ENCODE measurements around the gene HAP1. TPM values are rescaled to one million over a fixed set of nuclear protein-coding genes. Genes with fewer than 3 reads are reported as not detected.

HAP1 gene
- total RNA-seq, 1 donor from 2014 or later = not detected

DNA sequence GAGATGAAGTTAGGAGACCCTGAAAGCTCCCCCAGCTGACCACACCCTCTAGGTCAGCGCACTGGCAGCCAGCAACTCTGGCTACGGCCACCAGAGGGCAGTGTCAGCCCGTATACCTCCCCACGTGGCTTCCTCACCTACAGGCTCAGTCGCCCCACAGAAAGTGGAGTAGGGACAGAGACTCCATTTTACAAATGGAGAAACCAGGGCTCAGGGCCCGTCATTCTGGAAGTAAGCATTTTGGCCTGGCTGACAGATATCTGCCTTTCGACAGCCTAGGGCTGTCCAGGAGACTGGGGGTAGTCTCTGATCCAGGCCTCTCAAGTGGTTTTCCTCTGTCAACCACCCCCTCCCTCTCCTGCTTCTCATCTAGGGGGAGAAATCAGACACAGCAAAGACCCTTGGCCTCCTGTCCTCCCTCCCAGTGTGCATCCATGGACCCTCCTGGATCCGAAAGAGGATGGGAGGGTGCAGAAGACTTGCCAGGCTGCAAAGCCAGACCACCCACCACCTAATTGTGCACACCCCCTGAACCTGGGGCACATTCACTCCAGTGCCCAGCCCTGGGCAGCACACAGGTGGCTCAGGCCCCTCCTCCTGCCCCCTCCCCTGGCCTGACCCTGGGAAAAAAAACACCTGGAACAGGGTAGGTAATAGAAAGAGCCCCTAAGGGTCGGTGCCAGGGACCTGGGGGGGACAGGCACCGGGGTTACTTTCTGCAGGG, 3.8 kb upstream of the HAP1 start:
- TF ChIP-seq, protein P1, sequence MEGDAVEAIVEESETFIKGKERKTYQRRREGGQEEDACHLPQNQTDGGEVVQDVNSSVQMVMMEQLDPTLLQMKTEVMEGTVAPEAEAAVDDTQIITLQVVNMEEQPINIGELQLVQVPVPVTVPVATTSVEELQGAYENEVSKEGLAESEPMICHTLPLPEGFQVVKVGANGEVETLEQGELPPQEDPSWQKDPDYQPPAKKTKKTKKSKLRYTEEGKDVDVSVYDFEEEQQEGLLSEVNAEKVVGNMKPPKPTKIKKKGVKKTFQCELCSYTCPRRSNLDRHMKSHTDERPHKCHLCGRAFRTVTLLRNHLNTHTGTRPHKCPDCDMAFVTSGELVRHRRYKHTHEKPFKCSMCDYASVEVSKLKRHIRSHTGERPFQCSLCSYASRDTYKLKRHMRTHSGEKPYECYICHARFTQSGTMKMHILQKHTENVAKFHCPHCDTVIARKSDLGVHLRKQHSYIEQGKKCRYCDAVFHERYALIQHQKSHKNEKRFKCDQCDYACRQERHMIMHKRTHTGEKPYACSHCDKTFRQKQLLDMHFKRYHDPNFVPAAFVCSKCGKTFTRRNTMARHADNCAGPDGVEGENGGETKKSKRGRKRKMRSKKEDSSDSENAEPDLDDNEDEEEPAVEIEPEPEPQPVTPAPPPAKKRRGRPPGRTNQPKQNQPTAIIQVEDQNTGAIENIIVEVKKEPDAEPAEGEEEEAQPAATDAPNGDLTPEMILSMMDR (IDR thresholded peaks at IDR 0.05) = peak; percentile 95 to 98 (median 95)
- H3K9me3 ChIP-seq = no peaks in the 10 kb centered on the region
- H3K27ac ChIP-seq = no peak overlapping the region
- H3K4me1 ChIP-seq = peaks cover 6 to 16% of the 10 kb centered on the region in 2 donors
- intact Hi-C loops (cut with DNase I) = loop anchor here (1.0 to 10.0 kb wide), 2 partner anchors 63 to 137 kb away; no protein-coding TSS in a partner anchor
- no peaks in the 10 kb centered on the region for H3K36me3 ChIP-seq
- H3K27me3 ChIP-seq = peaks cover 16% of the 10 kb centered on the region
- DNase-seq (ENCODE audit: low spot score in 2 of 2) = peak; percentile 19 to 85
- H3K4me3 ChIP-seq = no peak overlapping the region

DNA sequence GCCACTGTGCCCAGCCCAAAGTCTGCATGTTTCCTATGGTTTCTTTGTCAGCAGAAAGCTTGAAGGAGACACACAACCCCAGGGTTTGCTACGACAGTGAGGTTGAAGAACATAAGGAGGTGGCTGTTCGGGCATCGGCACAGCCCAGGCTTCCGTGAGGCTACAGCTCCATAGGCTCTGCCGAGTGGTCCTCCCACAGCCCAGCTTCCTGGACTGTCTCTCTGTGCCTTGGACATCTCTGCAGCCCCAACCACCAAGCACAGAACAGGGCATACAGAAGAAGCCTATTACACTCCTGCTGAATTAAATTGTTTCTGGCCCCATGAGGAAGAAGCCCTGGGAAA, 3.2 kb upstream of the HAP1 start:
- Histone ChIP-seq H3K27me3 (peaks cover 16% of the 10 kb centered on the region), H3K27ac (no peak overlapping the region), H3K9me3 (no peaks in the 10 kb centered on the region), H3K4me3 (no peak overlapping the region), H3K36me3 (no peaks in the 10 kb centered on the region), H3K4me1 (peaks cover 6 to 16% of the 10 kb centered on the region in 2 donors)
- TF ChIP-seq, protein P1 (IDR thresholded peaks at IDR 0.05) = no peak
- DNase-seq (ENCODE audit: low spot score in 2 of 2) = no peak
- intact Hi-C loops (cut with DNase I) = loop anchor here (1.0 to 10.0 kb wide), 2 partner anchors 64 to 137 kb away; no protein-coding TSS in a partner anchor

DNA sequence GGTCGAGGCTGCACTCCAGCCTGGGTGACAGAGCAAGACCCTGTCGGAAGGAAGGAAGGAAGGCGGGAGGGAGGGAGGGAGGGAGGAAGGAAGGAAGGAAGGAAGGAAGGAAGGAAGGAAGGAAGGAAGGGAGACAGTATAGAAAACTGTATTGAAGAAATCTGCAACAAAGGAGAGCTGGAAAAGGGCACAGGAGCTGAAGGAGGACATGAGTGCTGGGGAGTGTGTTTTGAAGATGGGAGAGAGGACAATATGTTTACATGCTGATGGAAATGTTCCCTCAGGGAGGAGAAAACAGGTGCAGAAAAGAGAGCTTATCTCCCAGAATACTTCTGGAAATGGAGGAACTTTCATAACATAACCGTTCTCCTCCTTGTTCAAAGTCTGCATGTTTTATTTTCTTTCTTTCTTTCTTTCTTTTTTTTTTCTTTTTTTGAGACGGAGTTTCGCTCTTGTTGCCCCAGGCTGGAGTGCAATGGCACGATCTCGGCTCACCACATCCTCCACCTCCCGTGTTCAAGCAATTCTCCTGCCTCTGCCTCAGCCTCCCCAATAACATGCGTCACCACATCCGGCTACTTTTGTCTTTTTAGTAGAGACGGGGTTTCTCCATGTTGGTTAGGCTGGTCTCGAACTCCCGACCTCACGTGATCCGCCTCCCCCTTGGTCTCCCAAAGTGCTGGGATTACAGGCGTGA, 2.7 kb upstream of the HAP1 start:
- intact Hi-C loops (cut with DNase I) = loop anchor here (10.0 kb wide), 1 partner anchor 138 kb away; no protein-coding TSS in a partner anchor
- Histone ChIP-seq H3K4me1 (peaks cover 6 to 16% of the 10 kb centered on the region in 2 donors), H3K27me3 (peaks cover 16% of the 10 kb centered on the region), H3K9me3 (no peaks in the 10 kb centered on the region), H3K27ac (no peak overlapping the region), H3K36me3 (no peaks in the 10 kb centered on the region), H3K4me3 (no peak overlapping the region)
- DNase-seq (ENCODE audit: low spot score in 2 of 2) = no peak
- TF ChIP-seq, protein P1 (IDR thresholded peaks at IDR 0.05) = no peak

DNA sequence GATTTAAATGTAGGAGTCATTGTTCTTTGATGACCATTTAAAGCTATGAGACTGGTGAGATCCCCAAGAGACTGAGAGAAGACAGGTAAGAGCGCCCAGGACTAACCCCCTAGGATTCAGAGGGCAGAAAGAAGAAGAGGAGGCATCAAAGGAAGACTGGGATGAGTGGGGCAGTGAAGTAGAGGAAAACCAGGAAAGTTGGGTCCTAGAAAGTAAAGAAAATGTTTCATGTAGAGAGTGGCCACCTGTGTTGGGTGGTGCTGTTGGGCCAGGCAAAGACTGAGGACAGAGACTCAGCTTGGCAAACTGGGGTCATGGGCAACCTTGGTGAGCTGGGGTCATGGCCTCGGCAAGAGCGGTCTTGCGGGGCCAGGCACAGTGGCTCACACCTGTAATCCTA, 1.3 kb upstream of the HAP1 start:
- H3K27me3 ChIP-seq = peaks cover 16% of the 10 kb centered on the region
- H3K9me3 ChIP-seq = no peaks in the 10 kb centered on the region
- H3K4me3 ChIP-seq = no peak overlapping the region
- H3K4me1 ChIP-seq = peaks cover 6 to 16% of the 10 kb centered on the region in 2 donors
- intact Hi-C loops (cut with DNase I) = loop anchor here (10.0 kb wide), 1 partner anchor 139 kb away; no protein-coding TSS in a partner anchor
- no peaks in the 10 kb centered on the region for H3K36me3 ChIP-seq
- no peak for DNase-seq (ENCODE audit: low spot score in 2 of 2)
- H3K27ac ChIP-seq = no peak overlapping the region
- TF ChIP-seq, protein P1 (IDR thresholded peaks at IDR 0.05) = no peak

DNA sequence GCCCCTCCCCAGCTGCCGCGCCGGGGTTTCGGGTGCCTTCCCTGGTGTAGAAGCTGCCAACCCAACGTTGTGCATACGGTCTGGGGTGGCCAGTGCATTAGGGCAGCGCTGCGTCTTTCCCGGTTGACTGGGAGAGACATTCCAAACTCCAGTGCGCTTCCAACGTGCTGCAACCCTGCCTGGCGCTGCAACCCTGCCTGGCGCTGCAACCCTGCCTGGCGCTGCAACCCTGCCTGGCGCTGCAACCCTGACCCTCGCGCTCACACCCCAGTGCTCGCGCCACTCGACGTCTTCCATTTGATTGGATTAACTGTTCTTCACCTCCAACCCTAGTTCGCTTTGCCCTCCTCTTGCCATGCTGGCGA, 488 bp upstream of the HAP1 start:
- Histone ChIP-seq H3K27ac (no peak overlapping the region), H3K4me3 (peak overlapping the region; percentile 52 to 57), H3K27me3 (peaks cover 16% of the 10 kb centered on the region), H3K4me1 (peaks cover 6 to 16% of the 10 kb centered on the region in 2 donors), H3K9me3 (no peaks in the 10 kb centered on the region), H3K36me3 (no peaks in the 10 kb centered on the region)
- no peak for DNase-seq (ENCODE audit: low spot score in 2 of 2)
- intact Hi-C loops (cut with DNase I) = loop anchor here (10.0 kb wide), 1 partner anchor 140 kb away; no protein-coding TSS in a partner anchor
- TF ChIP-seq, protein P1 (IDR thresholded peaks at IDR 0.05) = no peak
